ENCODE measurements around the gene EVA1C.
A peak's percentile ranks its signal among the peaks of the same experiment; 100 is the strongest.

The EVA1C gene

GRCh38 chr21:32391755-32392154 is 20.8 kb upstream of the EVA1C start:
- DNase-seq = no peak

GRCh38 chr21:32392299-32392879 is 20.1 kb upstream of the EVA1C start:
- no peak for DNase-seq

DNA sequence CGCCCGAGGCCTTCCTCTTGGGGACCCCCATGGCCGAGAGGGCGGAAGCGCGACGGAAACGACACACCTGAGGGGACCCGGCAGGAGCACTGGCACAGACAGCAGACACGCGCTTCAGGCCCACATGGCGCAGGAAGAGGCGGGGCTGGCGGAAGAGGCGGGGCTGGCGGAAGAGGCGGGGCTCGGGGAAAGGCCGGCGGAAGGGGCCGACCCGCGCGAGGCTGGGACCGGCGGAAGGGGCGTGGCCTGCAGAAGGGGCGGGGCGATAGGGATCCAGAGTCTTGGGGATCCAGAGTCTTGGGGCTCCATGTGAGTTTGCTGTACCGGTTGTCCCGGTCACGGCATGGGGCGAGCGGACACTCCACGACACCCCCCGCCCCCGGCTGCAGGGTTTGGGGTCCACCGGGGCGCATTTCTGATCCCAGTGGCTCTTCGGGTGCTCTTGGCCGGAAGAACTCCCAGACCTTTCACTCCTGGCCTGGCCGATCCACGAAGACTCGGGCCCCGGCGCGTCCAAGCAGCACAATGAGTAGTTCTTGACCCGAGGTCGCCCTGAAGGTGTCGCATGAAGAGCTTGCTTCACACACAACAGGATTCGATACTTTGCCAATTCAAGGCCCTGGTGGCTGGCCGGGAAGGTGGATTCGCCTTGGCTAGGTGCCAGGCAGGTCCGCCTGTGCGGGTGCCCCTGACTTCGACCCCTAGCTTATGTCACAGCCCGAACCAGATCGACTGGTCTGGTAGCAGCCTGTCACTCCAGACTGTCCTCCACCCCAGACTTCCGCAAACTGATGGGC is 19.4 kb upstream of the EVA1C start, which contains the start of gene URB1:
Gene URB1 (minus strand): TSS at position 133 of the 797 bp plus-strand sequence. CDS start 102 bp downstream, at position 31.
- peak; percentile 48 for DNase-seq

DNA sequence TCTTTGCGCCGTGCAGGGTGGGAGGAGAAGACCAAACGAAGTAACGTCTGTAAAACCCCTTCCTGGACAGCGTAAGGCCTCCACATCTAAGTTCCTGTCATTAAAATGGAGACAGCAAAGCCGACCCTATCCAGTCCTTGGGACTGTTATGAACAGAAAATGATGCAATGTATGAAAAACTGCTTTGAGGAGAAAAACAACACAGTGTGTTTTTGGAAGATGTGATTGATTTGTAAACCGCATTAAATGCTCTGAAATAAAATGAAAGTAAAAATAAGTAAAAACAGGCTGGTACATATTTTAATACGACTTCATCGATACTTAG is 18.9 kb upstream of the EVA1C start:
- no peak for DNase-seq

- DNase-seq = peak; percentile 66
Measured at GRCh38 chr21:32403201-32403777, 9.2 kb upstream of the EVA1C start.

DNA sequence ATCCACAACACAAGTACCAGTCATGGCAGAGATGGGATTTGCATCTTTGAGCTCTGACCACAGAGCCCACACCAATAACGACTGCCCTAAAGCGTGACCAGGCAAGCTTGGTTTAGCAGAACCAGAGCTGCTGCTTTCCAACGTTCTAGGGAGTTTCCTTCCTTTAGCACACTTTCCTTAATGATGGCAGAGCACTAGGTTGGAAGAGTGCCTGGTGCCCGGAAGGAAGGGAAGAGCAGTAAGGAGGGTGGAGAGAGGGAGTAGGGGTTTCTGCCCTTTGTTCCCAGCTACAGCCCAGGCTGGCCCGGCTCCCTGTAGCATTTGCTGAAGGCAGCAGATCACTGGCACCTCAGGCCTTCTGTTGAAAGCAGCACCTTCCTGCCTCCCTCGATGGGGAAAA is 6.1 kb upstream of the EVA1C start:
- DNase-seq = no peak

DNA sequence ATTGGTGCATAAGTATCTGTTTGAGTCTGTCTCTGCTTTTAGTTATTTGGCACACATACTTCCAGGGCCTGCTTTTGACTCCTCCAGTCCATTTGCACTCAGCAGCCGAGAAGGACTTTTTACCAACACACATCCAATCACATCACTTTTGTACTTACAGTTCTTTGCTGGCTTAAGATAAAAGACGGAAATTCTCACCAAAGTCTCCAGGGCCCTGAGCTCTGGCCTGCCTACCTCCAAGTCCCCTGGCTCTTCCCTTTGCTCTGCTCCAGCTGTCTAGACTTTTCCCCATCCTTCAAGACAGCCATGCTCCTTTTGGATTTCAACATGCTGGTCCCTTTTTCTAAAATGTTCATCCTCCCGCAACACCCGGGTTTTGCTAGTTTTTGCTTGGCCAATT is 2.2 kb upstream of the EVA1C start:
- DNase-seq = no peak

DNA sequence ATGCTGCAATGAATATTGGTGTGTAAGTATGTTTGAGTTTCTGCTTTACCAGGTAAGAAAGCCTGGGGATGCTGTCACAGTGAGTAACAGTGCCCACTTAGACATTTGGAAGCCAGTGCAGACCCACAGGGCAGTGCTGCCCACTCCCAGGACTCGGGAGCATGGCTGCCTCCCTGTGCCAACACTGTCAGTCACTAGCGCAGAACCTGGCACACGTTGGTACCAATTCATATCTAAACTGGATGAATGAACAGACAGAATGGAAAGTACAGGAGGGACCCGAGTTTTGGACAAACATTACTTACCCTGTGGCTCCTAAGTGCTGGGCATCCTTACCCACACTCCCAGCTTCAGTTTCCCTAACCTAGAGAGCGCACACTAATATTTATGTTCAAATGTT is 1.6 kb upstream of the EVA1C start:
- DNase-seq = no peak

DNA sequence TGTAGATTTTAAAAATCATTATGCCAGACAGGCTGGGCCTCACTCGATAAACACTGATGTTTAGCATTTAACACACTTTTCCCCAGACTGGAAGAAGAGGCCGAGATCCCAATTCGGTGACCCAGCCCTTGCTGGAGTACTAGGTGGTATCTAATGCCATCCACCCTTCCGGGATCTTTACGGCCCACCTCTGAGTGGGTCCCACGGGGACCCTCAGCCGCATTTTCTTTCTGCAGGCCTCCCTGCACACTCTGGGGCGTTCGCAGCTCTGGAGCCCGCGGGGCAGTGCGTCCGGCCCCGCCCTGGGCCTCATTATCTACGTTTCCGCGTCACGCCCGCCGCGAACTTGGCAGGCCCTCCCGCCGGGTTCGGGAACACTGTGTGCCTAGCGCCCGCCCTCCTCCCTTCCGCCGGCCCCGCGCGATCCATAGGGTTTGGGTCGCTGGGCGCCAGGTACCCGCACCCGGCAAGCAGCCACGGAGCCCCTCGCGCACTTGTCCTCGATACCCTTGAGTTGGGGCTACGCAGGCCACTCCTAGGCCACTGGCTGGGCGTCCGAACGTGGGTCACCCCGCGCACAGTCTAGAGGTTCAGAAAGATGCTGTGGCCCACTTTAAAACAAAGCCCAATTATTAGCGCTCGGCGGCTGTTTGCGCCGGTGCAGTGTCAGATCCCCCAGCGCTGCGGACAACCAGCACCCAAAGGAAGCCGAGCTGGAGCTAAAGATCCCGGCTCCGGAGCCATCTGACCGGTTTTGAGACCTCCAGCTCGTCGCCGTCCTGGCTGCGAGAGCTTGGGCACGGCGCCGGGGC is 950 bp upstream of the EVA1C start:
- no peak for DNase-seq

DNA sequence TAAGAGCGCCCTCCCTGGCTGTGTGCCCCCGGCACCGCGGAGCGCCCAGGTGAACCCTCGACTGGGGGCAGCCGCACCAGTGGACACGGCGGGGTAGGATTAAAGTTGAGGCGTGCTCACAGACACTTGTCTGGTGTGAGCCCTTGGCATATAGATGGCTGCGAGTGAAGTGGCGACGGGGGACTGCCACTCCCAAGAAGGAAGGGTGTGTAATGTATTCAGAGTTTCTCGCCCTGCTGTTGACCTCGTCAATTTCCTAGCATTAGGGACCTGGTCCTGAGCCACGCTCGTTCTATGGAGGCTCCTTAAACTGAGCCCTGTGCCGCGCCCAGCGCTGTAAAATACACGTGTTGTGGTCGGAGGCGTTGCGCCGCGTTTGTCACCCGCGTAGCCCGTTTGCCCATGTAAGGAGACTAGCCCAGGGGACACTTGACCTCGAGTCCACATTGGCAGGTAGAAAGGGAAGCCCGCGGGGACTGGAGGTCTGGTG is 554 bp downstream of the EVA1C start:
- DNase-seq = no peak

DNA sequence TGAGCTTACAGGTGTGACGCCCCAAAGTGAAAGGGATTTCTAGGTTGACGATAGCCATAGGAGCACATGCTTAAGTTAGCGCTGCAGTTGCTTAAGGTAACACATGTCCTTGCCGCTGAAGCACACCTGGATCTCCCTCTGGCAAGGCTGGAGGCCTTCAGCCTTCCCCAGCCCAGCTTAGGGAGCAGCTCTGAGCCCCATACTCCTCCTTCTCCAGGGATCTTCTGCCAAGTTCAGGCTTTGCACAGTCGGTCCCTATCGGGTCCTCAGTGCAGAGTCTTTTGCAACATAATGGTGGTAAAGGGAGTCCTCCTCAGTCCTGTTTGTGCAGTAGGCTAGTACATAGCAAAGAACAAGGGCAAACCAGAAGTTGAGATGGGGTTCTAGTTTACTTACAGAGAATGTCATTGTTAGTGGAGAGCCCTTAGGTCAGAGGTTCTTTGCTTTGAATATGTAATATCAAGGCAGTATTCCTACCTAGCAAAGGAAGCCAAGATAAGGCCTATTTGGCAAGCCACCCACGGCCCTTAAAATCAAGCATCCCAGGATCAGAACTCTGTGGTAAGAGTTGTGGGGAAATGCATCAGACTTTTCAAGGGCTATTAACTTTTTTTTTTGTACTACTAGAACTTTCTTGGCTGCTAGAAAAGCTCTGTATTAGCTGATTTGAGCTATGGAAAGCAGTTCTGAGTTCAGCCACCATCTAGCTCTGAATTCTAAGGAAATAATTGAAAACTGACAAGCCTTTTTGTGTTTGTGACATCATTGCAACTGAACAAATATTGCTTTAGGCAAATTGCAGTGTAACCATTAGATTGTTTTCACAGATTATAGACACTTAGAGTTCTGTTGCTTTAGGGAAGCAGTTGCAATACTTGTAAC is 1.4 kb downstream of the EVA1C start:
- no peak for DNase-seq

- no peak for DNase-seq
Measured at GRCh38 chr21:32414579-32415358, 2.3 kb downstream of the EVA1C start.

- no peak for DNase-seq
Measured at GRCh38 chr21:32415451-32416398, 3.2 kb downstream of the EVA1C start.

- DNase-seq = no peak
Measured at GRCh38 chr21:32418146-32418545, 5.6 kb downstream of the EVA1C start.

- no peak for DNase-seq
Measured at GRCh38 chr21:32422064-32422463, 9.6 kb downstream of the EVA1C start.

DNA sequence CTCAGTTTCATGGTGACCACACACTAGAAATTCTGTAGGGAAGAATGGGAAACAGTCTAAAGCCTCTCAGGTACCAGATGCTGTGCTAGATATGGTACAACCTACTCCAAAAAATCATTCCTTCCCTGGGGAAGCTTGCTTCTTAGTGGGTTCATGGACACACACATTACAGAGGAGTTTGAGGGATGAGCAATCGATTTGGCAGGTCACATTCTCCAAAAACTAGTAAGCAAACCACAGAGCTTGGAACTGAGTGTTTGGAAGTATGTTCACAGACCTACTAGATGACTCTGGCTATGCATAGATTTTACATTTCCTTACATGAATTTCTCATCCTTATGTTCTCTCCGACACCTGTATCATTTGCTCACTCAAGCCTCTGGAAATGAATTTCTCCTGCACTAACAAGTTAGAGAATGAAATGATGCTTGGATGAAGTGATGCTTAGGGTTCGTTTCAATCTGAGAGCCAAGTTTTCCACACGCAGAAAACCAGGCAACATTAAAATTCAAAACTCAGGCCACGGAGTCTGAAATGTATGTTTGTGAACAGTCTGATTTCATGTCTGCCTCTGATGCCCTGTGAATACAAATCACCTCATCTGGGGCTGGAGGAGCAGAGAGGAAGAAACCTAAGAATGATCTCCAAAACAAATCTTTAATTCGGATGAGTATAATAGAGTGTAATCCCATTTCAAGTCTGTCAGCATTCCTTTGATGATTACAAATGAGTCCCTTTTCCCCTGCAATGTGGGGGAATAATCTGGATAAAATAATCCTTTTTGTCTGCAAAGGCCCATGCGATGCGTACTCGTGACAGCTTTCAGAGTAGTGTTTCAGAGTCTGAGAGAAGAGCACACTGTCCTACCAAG is 11.0 kb downstream of the EVA1C start:
- DNase-seq = no peak

GRCh38 chr21:32424191-32424535 is 11.7 kb downstream of the EVA1C start:
- DNase-seq = no peak

GRCh38 chr21:32424674-32425073 is 12.2 kb downstream of the EVA1C start:
- DNase-seq = no peak

DNA sequence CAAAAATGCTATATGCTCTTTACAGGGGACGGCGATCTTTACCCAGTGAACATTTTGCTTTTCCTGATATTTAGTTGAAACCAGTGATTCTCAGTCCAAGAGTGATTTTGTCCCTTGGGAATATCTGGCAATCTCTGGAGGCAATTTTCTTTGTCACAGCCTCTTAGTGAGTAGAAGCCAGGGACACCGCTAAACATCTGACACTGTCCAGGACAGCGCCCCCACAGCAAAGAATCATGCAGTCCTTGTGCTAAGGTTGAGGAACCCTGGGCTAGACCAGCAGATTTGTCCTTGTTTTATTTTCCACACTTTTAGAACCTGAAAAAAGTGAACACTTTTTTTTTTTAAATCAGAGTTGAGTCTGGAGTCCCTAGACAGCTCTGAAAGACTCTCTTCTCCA is 13.1 kb downstream of the EVA1C start:
- no peak for DNase-seq

Measured in amniotic stem cell (primary cell).